ENCODE data around the gene MLYCD. TPM values are rescaled to one million over a fixed set of nuclear protein-coding genes. Genes with fewer than 3 reads are reported as not detected.

The MLYCD gene
- total RNA-seq, 6 donors from 2014 or later = 7.5 to 30.4 (median 11.3) TPM

DNA sequence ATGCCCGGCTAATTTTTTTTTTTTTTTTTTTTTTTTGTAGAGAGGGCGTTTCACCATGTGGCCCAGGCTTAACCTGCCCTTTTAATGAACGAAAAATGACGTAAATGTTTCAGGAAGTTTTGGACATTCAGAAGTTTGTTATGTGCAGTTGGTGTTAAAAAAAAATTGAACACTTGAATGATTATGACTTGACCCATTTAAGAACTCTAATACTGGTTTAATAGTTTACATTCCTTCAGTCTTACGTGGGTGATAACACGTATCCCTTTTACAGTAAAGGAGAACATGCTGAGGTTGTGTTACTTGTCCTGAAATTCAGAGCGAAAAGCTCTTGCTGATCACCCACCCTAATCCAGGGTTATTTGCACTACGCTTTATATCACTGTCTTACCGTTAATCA lies 1.7 kb downstream of the MLYCD start:
- Histone ChIP-seq H3K9me3 (no peaks in the 10 kb centered on the region), H3K27ac (no peak overlapping the region), H3K27me3 (no peaks in the 10 kb centered on the region), H3K4me3 (peak overlapping the region in 1 of 4 donors; percentile 88), H3K36me3 (no peaks in the 10 kb centered on the region), H3K4me1 (peaks cover 18 to 29% (median 22%) of the 10 kb centered on the region in 4 donors)
- WGBS, 2 donors = 86 to 89% methylated on average over 9 of the region's 9 CpGs
- DNase-seq = no peak
- TF ChIP-seq POLR2AphosphoS5 (IDR thresholded peaks at IDR 0.05) = no peak
- no peak for TF ChIP-seq EP300 (IDR thresholded peaks at IDR 0.05)
- TF ChIP-seq POLR2A (IDR thresholded peaks at IDR 0.05) = no peak
- TF ChIP-seq, protein P1, sequence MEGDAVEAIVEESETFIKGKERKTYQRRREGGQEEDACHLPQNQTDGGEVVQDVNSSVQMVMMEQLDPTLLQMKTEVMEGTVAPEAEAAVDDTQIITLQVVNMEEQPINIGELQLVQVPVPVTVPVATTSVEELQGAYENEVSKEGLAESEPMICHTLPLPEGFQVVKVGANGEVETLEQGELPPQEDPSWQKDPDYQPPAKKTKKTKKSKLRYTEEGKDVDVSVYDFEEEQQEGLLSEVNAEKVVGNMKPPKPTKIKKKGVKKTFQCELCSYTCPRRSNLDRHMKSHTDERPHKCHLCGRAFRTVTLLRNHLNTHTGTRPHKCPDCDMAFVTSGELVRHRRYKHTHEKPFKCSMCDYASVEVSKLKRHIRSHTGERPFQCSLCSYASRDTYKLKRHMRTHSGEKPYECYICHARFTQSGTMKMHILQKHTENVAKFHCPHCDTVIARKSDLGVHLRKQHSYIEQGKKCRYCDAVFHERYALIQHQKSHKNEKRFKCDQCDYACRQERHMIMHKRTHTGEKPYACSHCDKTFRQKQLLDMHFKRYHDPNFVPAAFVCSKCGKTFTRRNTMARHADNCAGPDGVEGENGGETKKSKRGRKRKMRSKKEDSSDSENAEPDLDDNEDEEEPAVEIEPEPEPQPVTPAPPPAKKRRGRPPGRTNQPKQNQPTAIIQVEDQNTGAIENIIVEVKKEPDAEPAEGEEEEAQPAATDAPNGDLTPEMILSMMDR (IDR thresholded peaks at IDR 0.05) = no peak
- no peak for ATAC-seq (ENCODE audit: low FRiP score in 2 of 2)

DNA sequence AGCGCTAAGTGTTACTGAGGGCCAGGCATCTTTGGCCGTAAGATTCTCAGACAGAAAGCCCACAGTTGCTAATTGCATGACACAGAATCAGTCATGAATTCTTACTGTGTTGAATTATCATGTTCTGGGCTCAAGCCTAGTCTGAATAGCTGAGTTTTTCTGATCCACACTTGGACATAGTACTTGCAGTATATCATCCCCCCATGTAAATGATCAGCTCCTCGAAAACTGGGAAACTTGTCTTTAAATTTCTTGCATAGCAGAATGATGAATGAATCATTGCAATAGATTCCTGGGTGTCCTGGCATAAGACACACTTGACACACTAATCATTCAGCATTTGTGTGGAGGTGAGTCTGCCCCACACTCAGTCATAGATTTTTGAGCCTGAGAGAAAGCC lies 2.2 kb downstream of the MLYCD start:
- WGBS, 2 donors = 97 to 100% methylated on average over 3 of the region's 3 CpGs
- Histone ChIP-seq H3K27me3 (no peaks in the 10 kb centered on the region), H3K27ac (no peak overlapping the region), H3K36me3 (no peaks in the 10 kb centered on the region), H3K4me1 (peaks cover 18 to 29% (median 22%) of the 10 kb centered on the region in 4 donors), H3K9me3 (no peaks in the 10 kb centered on the region), H3K4me3 (no peak overlapping the region)
- DNase-seq = no peak
- no peak for ATAC-seq (ENCODE audit: low FRiP score in 2 of 2)
- TF ChIP-seq POLR2A (IDR thresholded peaks at IDR 0.05) = no peak
- no peak for TF ChIP-seq EP300 (IDR thresholded peaks at IDR 0.05)
- TF ChIP-seq, protein P1 (IDR thresholded peaks at IDR 0.05) = no peak
- TF ChIP-seq POLR2AphosphoS5 (IDR thresholded peaks at IDR 0.05) = no peak

DNA sequence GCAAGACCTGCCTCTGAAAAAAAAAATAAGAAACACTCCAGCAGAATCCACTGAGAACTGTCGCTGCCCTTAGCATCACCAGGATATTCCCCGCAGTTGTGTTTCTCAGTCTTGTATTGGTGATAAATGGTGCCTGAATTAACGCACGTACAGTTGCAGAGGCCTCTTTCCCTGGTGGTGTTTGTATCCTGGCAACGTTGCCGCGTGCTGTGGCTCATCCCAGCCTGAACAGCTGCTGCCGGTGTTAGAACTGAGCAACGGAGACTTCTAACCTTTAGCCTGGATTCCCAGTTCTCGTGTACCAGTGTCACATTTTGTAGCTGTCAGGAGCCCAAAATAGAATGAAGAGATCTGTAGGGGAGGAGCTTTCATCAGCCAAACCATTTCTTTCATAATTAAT lies 4.8 kb downstream of the MLYCD start:
- H3K4me1 ChIP-seq = peaks cover 10 to 22% (median 18%) of the 10 kb centered on the region in 4 donors
- no peak for ATAC-seq (ENCODE audit: low FRiP score in 2 of 2)
- TF ChIP-seq POLR2AphosphoS5 (IDR thresholded peaks at IDR 0.05) = peak in 1 of 2 donors; percentile 18
- TF ChIP-seq, protein P1 (IDR thresholded peaks at IDR 0.05) = no peak
- no peak for TF ChIP-seq EP300 (IDR thresholded peaks at IDR 0.05)

DNA sequence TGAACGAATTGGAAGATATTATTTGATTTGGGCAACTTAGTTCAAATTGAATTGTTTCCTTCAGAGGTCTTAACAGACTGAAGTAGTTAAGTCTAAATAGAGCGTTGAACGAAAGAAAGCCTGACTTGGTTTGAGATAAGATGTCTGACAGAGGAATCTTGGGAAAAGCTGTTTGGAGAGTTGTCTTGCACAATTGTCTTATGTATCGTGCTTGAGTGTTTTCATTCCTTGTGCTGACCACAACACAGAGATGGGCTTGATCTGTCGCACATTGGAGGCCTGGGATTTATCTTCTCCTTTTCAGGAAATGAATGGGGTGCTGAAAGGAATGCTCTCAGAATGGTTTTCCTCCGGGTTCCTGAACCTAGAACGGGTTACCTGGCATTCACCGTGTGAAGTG lies 7.8 kb downstream of the MLYCD start:
- 68 to 80% methylated on average over 8 of the region's 8 CpGs for WGBS, 2 donors

More for the DNA sequence above, 4.8 kb downstream of the MLYCD start:
- Histone ChIP-seq H3K9me3 (no peaks in the 10 kb centered on the region), H3K4me3 (no peak overlapping the region), H3K27ac (no peak overlapping the region), H3K27me3 (no peaks in the 10 kb centered on the region), H3K36me3 (peaks cover 6 to 18% (median 11%) of the 10 kb centered on the region in 4 donors)
- peak in 1 of 2 donors; percentile 13 for DNase-seq
- 79 to 83% methylated on average over 10 of the region's 10 CpGs for WGBS, 2 donors

More for the DNA sequence above, 7.8 kb downstream of the MLYCD start:
- Histone ChIP-seq H3K36me3 (peaks cover 6 to 47% (median 32%) of the 10 kb centered on the region in 4 donors), H3K27me3 (no peaks in the 10 kb centered on the region), H3K4me1 (peaks cover 0 to 4% (median 2%) of the 10 kb centered on the region in 4 donors), H3K27ac (no peak overlapping the region), H3K4me3 (no peak overlapping the region), H3K9me3 (no peaks in the 10 kb centered on the region)
- DNase-seq (no peak), ATAC-seq (ENCODE audit: low FRiP score in 2 of 2) (no peak)
- TF ChIP-seq POLR2AphosphoS5 (IDR thresholded peaks at IDR 0.05) (no peak), POLR2A (IDR thresholded peaks at IDR 0.05) (no peak), EP300 (IDR thresholded peaks at IDR 0.05) (no peak)
- TF ChIP-seq, protein P1 (IDR thresholded peaks at IDR 0.05) = no peak

Data from upper lobe of left lung (tissue), 6 donors.